ENCODE data around the gene DEPP1.

- no peak for TF ChIP-seq CTCF (IDR thresholded peaks at IDR 0.05)
- TF ChIP-seq POLR2A (IDR thresholded peaks at IDR 0.05), result no peak
These were observed 10.5 kb upstream of the DEPP1 start for GRCh38 chr10:44988957-44989585.
